Neural cell (in vitro differentiated cells): ENCODE results near the gene ADAMTS10. TPM values are rescaled to one million over a fixed set of nuclear protein-coding genes. Genes with fewer than 3 reads are reported as not detected.

Experiments
- H2AFZ ChIP-seq: fragments of 200-600, 300-800 bp; sonication (generic), shearing (Covaris generic); 2 replicates; pipeline ENCODE4 v1.6.0; 2014; ENCODE audit warnings: low read depth, mild to moderate bottlenecking, antibody characterized with exemption, low read length, moderate library complexity
- H3F3A ChIP-seq: fragments of 200-600 bp; shearing (Covaris generic); 2 replicates; pipeline ENCODE4 v1.6.1; 2016; ENCODE audit warnings: mild to moderate bottlenecking, moderate library complexity, mixed read lengths, antibody characterized with exemption, low read length; ENCODE audit not compliant: insufficient read depth, poor library complexity, severe bottlenecking
- H3K27ac ChIP-seq: fragments of 200-600, 300-800 bp; sonication (generic), shearing (Covaris generic); 2 replicates; pipeline ENCODE4 v1.5.1; 2014; ENCODE audit warnings: mild to moderate bottlenecking, low read length, moderate library complexity
- H3K27me3 ChIP-seq: fragments of 300-800, 200-600 bp; sonication (generic), shearing (Covaris generic); 2 replicates; pipeline ENCODE4 v1.6.0; 2014; ENCODE audit warnings: mild to moderate bottlenecking, low read depth, low read length, moderate library complexity; ENCODE audit not compliant: insufficient read depth
- H3K36me3 ChIP-seq: fragments of 300-800, 200-600 bp; sonication (generic), shearing (Covaris generic); 2 replicates; pipeline ENCODE4 v1.5.1; 2014; ENCODE audit warnings: mild to moderate bottlenecking, antibody characterized with exemption, low read length, moderate library complexity; ENCODE audit not compliant: insufficient read depth
- H3K4me2 ChIP-seq: fragments of 300-800, 200-600 bp; sonication (generic), shearing (Covaris generic); 2 replicates; pipeline ENCODE4 v1.6.0; 2014; ENCODE audit warnings: mild to moderate bottlenecking, low read length
- H3K4me3 ChIP-seq: fragments of 300-800, 200-600 bp; sonication (generic), shearing (Covaris generic); 2 replicates; pipeline ENCODE4 v1.5.1; 2014; ENCODE audit warnings: mild to moderate bottlenecking, low read length, moderate library complexity
- H3K79me2 ChIP-seq: fragments of 200-600 bp; shearing (Covaris generic); replicated peaks from 2 replicates; pipeline ENCODE4 v1.6.0; 2014; ENCODE audit warnings: mild to moderate bottlenecking, low read length, moderate library complexity; ENCODE audit not compliant: insufficient read depth
- H3K9ac ChIP-seq: fragments of 300-800, 200-600 bp; sonication (generic), shearing (Covaris generic); 2 replicates; pipeline ENCODE4 v1.6.1; 2016; ENCODE audit warnings: mild to moderate bottlenecking, low read length, mixed read lengths
- H3K9me2 ChIP-seq: fragments of 200-600 bp; shearing (Covaris generic); 2 replicates; pipeline ENCODE4 v1.6.1; 2016; ENCODE audit warnings: mild to moderate bottlenecking, low read length, mixed read lengths; ENCODE audit not compliant: insufficient read depth
- H3K9me3 ChIP-seq: fragments of 200-600, 300-800 bp; sonication (generic), shearing (Covaris generic); 2 replicates; pipeline ENCODE4 v1.6.1; 2016; ENCODE audit warnings: mild to moderate bottlenecking, mixed run types, low read length, moderate library complexity, mixed read lengths
- H4K20me1 ChIP-seq: fragments of 200-600 bp; shearing (Covaris generic); 2 replicates; pipeline ENCODE4 v1.6.1; 2016; ENCODE audit warnings: mild to moderate bottlenecking, mixed run types; ENCODE audit not compliant: insufficient read depth
- CTCF ChIP-seq: fragments of 450-650 bp; IDR thresholded peaks from 2 replicates; pipeline ENCODE4 v1.5.1; 2014; ENCODE audit warnings: antibody characterized with exemption, mild to moderate bottlenecking, moderate library complexity; ENCODE audit not compliant: poor library complexity, severe bottlenecking
- EP300 ChIP-seq: fragments of 450-650 bp; conservative IDR thresholded peaks from 2 replicates; pipeline ENCODE4 v1.6.1; 2014; ENCODE audit warnings: antibody characterized with exemption, mild to moderate bottlenecking, moderate library complexity; ENCODE audit not compliant: poor library complexity, severe bottlenecking
- MXI1 ChIP-seq: fragments of 450-650 bp; conservative IDR thresholded peaks from 2 replicates; pipeline ENCODE4 v1.6.1; 2014; ENCODE audit warnings: antibody characterized with exemption, mild to moderate bottlenecking; ENCODE audit not compliant: poor library complexity, severe bottlenecking
- POLR2AphosphoS5 ChIP-seq: IDR thresholded peaks from 2 replicates; pipeline ENCODE4 v1.6.1; 2012
- RAD21 ChIP-seq: fragments of 450-650 bp; conservative IDR thresholded peaks from 2 replicates; pipeline ENCODE4 v1.6.1; 2014; ENCODE audit warnings: antibody characterized with exemption, mild to moderate bottlenecking, moderate library complexity
- REST ChIP-seq: IDR thresholded peaks from 2 replicates; pipeline ENCODE4 v1.6.1; 2012; ENCODE audit warnings: borderline replicate concordance
- SMC3 ChIP-seq: fragments of 450-650 bp; conservative IDR thresholded peaks from 2 replicates; pipeline ENCODE4 v1.6.1; 2014; ENCODE audit warnings: antibody characterized with exemption, mild to moderate bottlenecking, moderate library complexity; ENCODE audit not compliant: poor library complexity
- TAF1 ChIP-seq: IDR thresholded peaks from 2 replicates; pipeline ENCODE4 v1.6.1; 2012; ENCODE audit warnings: low read depth
- polyA plus RNA-seq: library from polyadenylated mRNA; depleted of rRNA; stranded (reverse); fragments of >200 nt; gene quantifications from 2 replicates; pipeline ENCODE4 v1.2.3, GENCODE V29; 2014

The ADAMTS10 gene
- polyA plus RNA-seq, 1 donor from 2014 or later: 99.4 TPM

- Histone ChIP-seq H3K9me3 (no peaks in the 10 kb centered on the region), H3K4me2 (no peak overlapping the region), H3K9ac (no peak overlapping the region), H3K4me3 (no peak overlapping the region), H4K20me1 (no peaks in the 10 kb centered on the region), H3K79me2 (no peaks in the 10 kb centered on the region), H2AFZ (no peak overlapping the region), H3K9me2 (no peaks in the 10 kb centered on the region), H3F3A (no peaks in the 10 kb centered on the region), H3K27ac (no peak overlapping the region), H3K27me3 (no peaks in the 10 kb centered on the region), H3K36me3 (no peaks in the 10 kb centered on the region)
- TF ChIP-seq TAF1 (no peak), CTCF (no peak), EP300 (no peak), SMC3 (no peak), POLR2AphosphoS5 (no peak), MXI1 (no peak)
Observed at GRCh38 chr19:8561075-8561764, 49.3 kb downstream of the ADAMTS10 start.

GRCh38 chr19:8558325-8558724 lies 52.2 kb downstream of the ADAMTS10 start:
- Histone ChIP-seq H2AFZ (no peak overlapping the region), H3F3A (no peaks in the 10 kb centered on the region)

More at GRCh38 chr19:8558325-8558724, 52.2 kb downstream of the ADAMTS10 start:
- no peaks in the 10 kb centered on the region for H3K27me3 ChIP-seq
- no peak overlapping the region for H3K4me3 ChIP-seq
- H3K79me2 ChIP-seq: no peaks in the 10 kb centered on the region
- H3K27ac ChIP-seq: no peak overlapping the region
- TF ChIP-seq REST (no peak), SMC3 (no peak), RAD21 (no peak), POLR2AphosphoS5 (no peak), CTCF (no peak)
- H3K9me3 ChIP-seq: no peaks in the 10 kb centered on the region
- H4K20me1 ChIP-seq: no peaks in the 10 kb centered on the region
- H3K9me2 ChIP-seq: no peaks in the 10 kb centered on the region
- H3K4me2 ChIP-seq: no peak overlapping the region
- no peak overlapping the region for H3K9ac ChIP-seq
- H3K36me3 ChIP-seq: no peaks in the 10 kb centered on the region
